Mesenchymal stem cell (in vitro differentiated cells and primary cell): Measurements from ENCODE around the gene RRBP1.

Experiments
- DNase-seq: peaks from one replicate; pipeline ENCODE4 v3.0.0-alpha.2; 2013
- H2AFZ ChIP-seq: one replicate; pipeline ENCODE4 v1.6.1; 2013; ENCODE audit warnings: low read depth, mild to moderate bottlenecking, control low read depth, inconsistent platforms, low read length, moderate library complexity
- H2AK5ac ChIP-seq: 2 replicates; pipeline ENCODE4 v1.6.1; 2013; ENCODE audit warnings: low read length, moderate library complexity, mild to moderate bottlenecking, inconsistent platforms; ENCODE audit not compliant: severe bottlenecking
- H2BK120ac ChIP-seq: one replicate; pipeline ENCODE4 v1.6.1; 2013; ENCODE audit warnings: low read depth, mild to moderate bottlenecking, inconsistent platforms, low read length, moderate library complexity
- H2BK12ac ChIP-seq, 2 experiments: one replicate each; pipeline ENCODE4 v1.6.1; 2013; ENCODE audit warnings: inconsistent platforms in 2 of 2, low read length in 2 of 2, mild to moderate bottlenecking in 2 of 2, moderate library complexity in 2 of 2, control low read depth in 1 of 2
- H2BK15ac ChIP-seq: one replicate; pipeline ENCODE4 v1.6.1; 2013; ENCODE audit warnings: mild to moderate bottlenecking, low read depth, inconsistent platforms; ENCODE audit not compliant: poor library complexity, severe bottlenecking
- H2BK5ac ChIP-seq: 2 replicates; pipeline ENCODE4 v1.6.1; 2013; ENCODE audit warnings: low read depth, mild to moderate bottlenecking, low read length, control low read depth, inconsistent platforms; ENCODE audit not compliant: poor library complexity, severe bottlenecking
- H3K14ac ChIP-seq, 2 experiments: one replicate each; pipeline ENCODE4 v1.6.1; 2013; ENCODE audit warnings: inconsistent platforms in 2 of 2, low read length in 2 of 2, control low read depth in 1 of 2, mild to moderate bottlenecking in 1 of 2, moderate library complexity in 1 of 2
- H3K18ac ChIP-seq, 2 experiments: one replicate each; pipeline ENCODE4 v1.6.1; 2013; ENCODE audit warnings: inconsistent platforms in 2 of 2, low read length in 2 of 2, control low read depth in 1 of 2, low read depth in 1 of 2, mild to moderate bottlenecking in 1 of 2
- H3K23ac ChIP-seq, 2 experiments: one replicate each; pipeline ENCODE4 v1.6.1; 2013; ENCODE audit warnings: inconsistent platforms in 2 of 2, low read length in 2 of 2, mild to moderate bottlenecking in 2 of 2, moderate library complexity in 2 of 2, control low read depth in 1 of 2
- H3K27ac ChIP-seq: 2 replicates; pipeline ENCODE4 v1.5.1; 2013; ENCODE audit warnings: mild to moderate bottlenecking, moderate library complexity, low read length, control low read depth, inconsistent platforms; ENCODE audit not compliant: poor library complexity, severe bottlenecking
- H3K27me3 ChIP-seq, 2 experiments: 2 replicates each; pipeline versions ENCODE4 v1.6.1 to v1.7.0; 2013; ENCODE audit warnings: low read length in 2 of 2, mild to moderate bottlenecking in 2 of 2, moderate library complexity in 2 of 2, control low read depth in 1 of 2, inconsistent platforms in 1 of 2; ENCODE audit not compliant: control insufficient read depth in 1 of 2, insufficient read depth in 1 of 2
- H3K36me3 ChIP-seq, 2 experiments: 2 replicates each; pipeline versions ENCODE4 v1.6.1 to v1.7.0; 2013; ENCODE audit warnings: low read length in 2 of 2, control low read depth in 1 of 2, inconsistent platforms in 1 of 2, low read depth in 1 of 2, mild to moderate bottlenecking in 1 of 2; ENCODE audit not compliant: insufficient read depth in 2 of 2, control insufficient read depth in 1 of 2
- H3K4ac ChIP-seq, 2 experiments: one replicate each; pipeline ENCODE4 v1.6.1; 2013; ENCODE audit warnings: inconsistent platforms in 2 of 2, low read length in 2 of 2, mild to moderate bottlenecking in 2 of 2, moderate library complexity in 2 of 2, control low read depth in 1 of 2, low read depth in 1 of 2
- H3K4me1 ChIP-seq: 2 replicates; pipeline ENCODE4 v1.6.1; 2013; ENCODE audit warnings: low read depth, low read length, control low read depth; ENCODE audit not compliant: control insufficient read depth, insufficient read depth
- H3K4me2 ChIP-seq: 2 replicates; pipeline ENCODE4 v1.6.1; 2013; ENCODE audit warnings: low read length, mild to moderate bottlenecking, inconsistent platforms; ENCODE audit not compliant: poor library complexity, severe bottlenecking
- H3K4me3 ChIP-seq, 2 experiments: 2 replicates each; pipeline versions ENCODE4 v1.5.1 to v1.7.0; 2013; ENCODE audit warnings: low read length in 2 of 2, mild to moderate bottlenecking in 2 of 2, control low read depth in 1 of 2, low read depth in 1 of 2; ENCODE audit not compliant: insufficient read depth in 1 of 2
- H3K79me1 ChIP-seq: replicated peaks from 2 replicates; pipeline ENCODE4 v1.6.1; 2013; ENCODE audit warnings: mild to moderate bottlenecking, control low read depth, low read length, inconsistent platforms; ENCODE audit not compliant: poor library complexity, severe bottlenecking
- H3K9ac ChIP-seq: 2 replicates; pipeline ENCODE4 v1.7.0; 2013; ENCODE audit warnings: mild to moderate bottlenecking, low read length, moderate library complexity
- H3K9me3 ChIP-seq: 2 replicates; pipeline ENCODE4 v1.7.0; 2013; ENCODE audit warnings: mild to moderate bottlenecking, low read length; ENCODE audit not compliant: control insufficient read depth
- H4K8ac ChIP-seq: one replicate; pipeline ENCODE4 v1.6.1; 2013; ENCODE audit warnings: inconsistent platforms, mild to moderate bottlenecking, low read length, moderate library complexity
- H4K91ac ChIP-seq: one replicate; pipeline ENCODE4 v1.6.1; 2013; ENCODE audit warnings: mild to moderate bottlenecking, low read length, inconsistent platforms
- WGBS: methylation state at CpG from one replicate; pipeline ENCODE4 v1.1.7; 2013; ENCODE audit warnings: mixed read lengths; 5-methylcytosine and 5-hydroxymethylcytosine counted together

The RRBP1 gene

GRCh38 chr20:17593902-17594301 lies 88.1 kb downstream of the RRBP1 start:
- no peak overlapping the region for H3K23ac ChIP-seq
- peaks cover 3% of the 10 kb centered on the region for H3K4me1 ChIP-seq
- no peak overlapping the region for H4K8ac ChIP-seq
- no peak overlapping the region for H3K27ac ChIP-seq
- H2BK15ac ChIP-seq: no peak overlapping the region
- no peak overlapping the region for H4K91ac ChIP-seq
- H3K27me3 ChIP-seq: no peaks in the 10 kb centered on the region
- H3K4me2 ChIP-seq: no peak overlapping the region
- no peaks in the 10 kb centered on the region for H3K9me3 ChIP-seq
- H3K79me1 ChIP-seq: peaks cover 4% of the 10 kb centered on the region
- H2AK5ac ChIP-seq: no peak overlapping the region
- H2BK5ac ChIP-seq: no peak overlapping the region
- H3K36me3 ChIP-seq: peaks cover 3 to 21% of the 10 kb centered on the region in 2 experiments
- no peak overlapping the region for H3K18ac ChIP-seq
- H2BK12ac ChIP-seq: no peak overlapping the region
- DNase-seq: no peak
- no peak overlapping the region for H3K4ac ChIP-seq
- 100% methylated on average over 2 of the region's 4 CpGs for WGBS
- no peak overlapping the region for H3K4me3 ChIP-seq
- H3K9ac ChIP-seq: no peak overlapping the region
- H3K14ac ChIP-seq: no peak overlapping the region
- H2AFZ ChIP-seq: no peak overlapping the region
- no peak overlapping the region for H2BK120ac ChIP-seq

GRCh38 chr20:17590245-17590644 lies 91.8 kb downstream of the RRBP1 start:
- Histone ChIP-seq H3K4ac (no peak overlapping the region), H2AFZ (no peak overlapping the region), H3K9ac (peak overlapping the region; percentile 10), H3K23ac (no peak overlapping the region), H3K4me2 (no peak overlapping the region), H3K36me3 (peaks cover 3 to 20% of the 10 kb centered on the region in 2 experiments), H4K91ac (no peak overlapping the region), H2BK15ac (no peak overlapping the region), H3K79me1 (peaks cover 2% of the 10 kb centered on the region), H2BK5ac (no peak overlapping the region), H3K14ac (no peak overlapping the region), H3K9me3 (no peaks in the 10 kb centered on the region), H2AK5ac (no peak overlapping the region), H3K4me3 (no peak overlapping the region), H3K27ac (no peak overlapping the region), H2BK120ac (no peak overlapping the region), H2BK12ac (no peak overlapping the region), H4K8ac (no peak overlapping the region), H3K27me3 (no peaks in the 10 kb centered on the region), H3K18ac (no peak overlapping the region), H3K4me1 (peaks cover 4% of the 10 kb centered on the region)
- 85% methylated on average over 1 of the region's 1 CpG for WGBS
- DNase-seq: no peak

- Histone ChIP-seq H3K23ac (no peak overlapping the region), H2AFZ (no peak overlapping the region), H3K4me3 (no peak overlapping the region), H3K4me2 (no peak overlapping the region), H3K79me1 (peaks cover 2% of the 10 kb centered on the region), H3K4me1 (peaks cover 4% of the 10 kb centered on the region), H2BK120ac (no peak overlapping the region), H3K9ac (peak overlapping the region; percentile 10), H4K8ac (no peak overlapping the region), H2BK5ac (no peak overlapping the region), H3K18ac (no peak overlapping the region), H2BK15ac (no peak overlapping the region), H2AK5ac (no peak overlapping the region), H3K14ac (no peak overlapping the region), H3K9me3 (no peaks in the 10 kb centered on the region), H2BK12ac (no peak overlapping the region), H3K36me3 (peaks cover 3 to 22% of the 10 kb centered on the region in 2 experiments), H3K4ac (no peak overlapping the region), H3K27ac (no peak overlapping the region), H4K91ac (no peak overlapping the region), H3K27me3 (no peaks in the 10 kb centered on the region)
- DNase-seq: no peak
- WGBS: 95% methylated on average over 8 of the region's 8 CpGs
Measured at GRCh38 chr20:17589161-17589834, 92.7 kb downstream of the RRBP1 start.

GRCh38 chr20:17587824-17588223 lies 94.2 kb downstream of the RRBP1 start:
- no peaks in the 10 kb centered on the region for H3K9me3 ChIP-seq
- 65% methylated on average over 3 of the region's 3 CpGs for WGBS
- no peak overlapping the region for H4K91ac ChIP-seq
- H3K4me2 ChIP-seq: no peak overlapping the region
- H2AK5ac ChIP-seq: no peak overlapping the region
- no peak overlapping the region for H3K23ac ChIP-seq
- no peak overlapping the region for H4K8ac ChIP-seq
- peaks cover 4% of the 10 kb centered on the region for H3K4me1 ChIP-seq
- peaks cover under 1% of the 10 kb centered on the region for H3K79me1 ChIP-seq
- no peak overlapping the region for H3K4me3 ChIP-seq
- H3K27me3 ChIP-seq: no peaks in the 10 kb centered on the region
- H2BK120ac ChIP-seq: no peak overlapping the region
- H3K27ac ChIP-seq: no peak overlapping the region
- peaks cover 0 to 16% of the 10 kb centered on the region in 2 experiments for H3K36me3 ChIP-seq
- no peak overlapping the region for H2AFZ ChIP-seq
- no peak overlapping the region for H2BK5ac ChIP-seq
- H3K9ac ChIP-seq: no peak overlapping the region
- no peak overlapping the region for H2BK15ac ChIP-seq
- DNase-seq: no peak
- H3K18ac ChIP-seq: no peak overlapping the region
- H3K4ac ChIP-seq: no peak overlapping the region
- H2BK12ac ChIP-seq: no peak overlapping the region
- H3K14ac ChIP-seq: no peak overlapping the region
